IPS-15b (cell line): Measurements from ENCODE around the gene ARHGAP6.

Source experiments
- H3K27me3 ChIP-seq: one replicate; pipeline ENCODE4 v1.6.1; 2013; ENCODE audit warnings: low read length; ENCODE audit not compliant: control insufficient read depth, insufficient read depth
- H3K36me3 ChIP-seq: one replicate; pipeline ENCODE4 v1.6.1; 2013; ENCODE audit warnings: low read length; ENCODE audit not compliant: control insufficient read depth, insufficient read depth
- H3K4me1 ChIP-seq: one replicate; pipeline ENCODE4 v1.6.1; 2013; ENCODE audit warnings: mild to moderate bottlenecking, low read length; ENCODE audit not compliant: control insufficient read depth, insufficient read depth
- H3K4me3 ChIP-seq: one replicate; pipeline ENCODE4 v1.5.1; 2013; ENCODE audit warnings: low read depth, low read length
- H3K9ac ChIP-seq: one replicate; pipeline ENCODE4 v1.6.1; 2013; ENCODE audit warnings: low read depth, mild to moderate bottlenecking, low read length
- H3K9me3 ChIP-seq: one replicate; pipeline ENCODE4 v1.6.1; 2013; ENCODE audit warnings: mild to moderate bottlenecking, low read length; ENCODE audit not compliant: control insufficient read depth, insufficient read depth

Gene ARHGAP6

GRCh38 chrX:11562570-11562969 is 103.2 kb downstream of the ARHGAP6 start:
- Histone ChIP-seq H3K27me3 (peaks cover 44% of the 10 kb centered on the region), H3K9ac (no peak overlapping the region), H3K4me1 (peaks cover 3% of the 10 kb centered on the region), H3K9me3 (no peaks in the 10 kb centered on the region), H3K4me3 (no peak overlapping the region), H3K36me3 (no peaks in the 10 kb centered on the region)

GRCh38 chrX:11558972-11559371 is 106.7 kb downstream of the ARHGAP6 start:
- no peaks in the 10 kb centered on the region for H3K4me1 ChIP-seq
- no peak overlapping the region for H3K9ac ChIP-seq
- no peak overlapping the region for H3K4me3 ChIP-seq
- H3K9me3 ChIP-seq = no peaks in the 10 kb centered on the region
- no peaks in the 10 kb centered on the region for H3K36me3 ChIP-seq
- peaks cover 18% of the 10 kb centered on the region for H3K27me3 ChIP-seq

GRCh38 chrX:11557120-11557519 is 108.6 kb downstream of the ARHGAP6 start:
- Histone ChIP-seq H3K4me3 (no peak overlapping the region), H3K9me3 (no peaks in the 10 kb centered on the region), H3K4me1 (no peaks in the 10 kb centered on the region), H3K36me3 (no peaks in the 10 kb centered on the region), H3K9ac (no peak overlapping the region), H3K27me3 (peaks cover 10% of the 10 kb centered on the region)

- Histone ChIP-seq H3K4me3 (no peak overlapping the region), H3K27me3 (peaks cover 6% of the 10 kb centered on the region), H3K9me3 (no peaks in the 10 kb centered on the region), H3K9ac (no peak overlapping the region), H3K4me1 (no peaks in the 10 kb centered on the region), H3K36me3 (no peaks in the 10 kb centered on the region)
Observed at GRCh38 chrX:11555759-11556158, 110.0 kb downstream of the ARHGAP6 start.

- no peaks in the 10 kb centered on the region for H3K4me1 ChIP-seq
- no peaks in the 10 kb centered on the region for H3K9me3 ChIP-seq
- no peak overlapping the region for H3K4me3 ChIP-seq
- no peaks in the 10 kb centered on the region for H3K36me3 ChIP-seq
- peaks cover 5% of the 10 kb centered on the region for H3K27me3 ChIP-seq
- H3K9ac ChIP-seq = no peak overlapping the region
Observed at GRCh38 chrX:11553594-11553993, 112.1 kb downstream of the ARHGAP6 start.

- Histone ChIP-seq H3K36me3 (no peaks in the 10 kb centered on the region), H3K4me3 (no peak overlapping the region), H3K4me1 (no peaks in the 10 kb centered on the region), H3K9ac (no peak overlapping the region), H3K27me3 (peaks cover 3% of the 10 kb centered on the region), H3K9me3 (no peaks in the 10 kb centered on the region)
Observed at GRCh38 chrX:11551151-11551550, 114.6 kb downstream of the ARHGAP6 start.

- Histone ChIP-seq H3K36me3 (no peaks in the 10 kb centered on the region), H3K4me3 (no peak overlapping the region), H3K9me3 (no peaks in the 10 kb centered on the region), H3K4me1 (no peaks in the 10 kb centered on the region), H3K9ac (no peak overlapping the region), H3K27me3 (no peaks in the 10 kb centered on the region)
Observed at GRCh38 chrX:11546917-11547316, 118.8 kb downstream of the ARHGAP6 start.

- H3K4me1 ChIP-seq = no peaks in the 10 kb centered on the region
- H3K9ac ChIP-seq = no peak overlapping the region
- H3K27me3 ChIP-seq = peaks cover 7% of the 10 kb centered on the region
- H3K4me3 ChIP-seq = no peak overlapping the region
- H3K36me3 ChIP-seq = no peaks in the 10 kb centered on the region
- no peaks in the 10 kb centered on the region for H3K9me3 ChIP-seq
Observed at GRCh38 chrX:11543249-11543648, 122.5 kb downstream of the ARHGAP6 start.

- Histone ChIP-seq H3K4me3 (no peak overlapping the region), H3K27me3 (peaks cover 14% of the 10 kb centered on the region), H3K4me1 (no peaks in the 10 kb centered on the region), H3K9me3 (no peaks in the 10 kb centered on the region), H3K9ac (no peak overlapping the region), H3K36me3 (no peaks in the 10 kb centered on the region)
Observed at GRCh38 chrX:11541510-11541909, 124.2 kb downstream of the ARHGAP6 start.

GRCh38 chrX:11540532-11541377 is 125.0 kb downstream of the ARHGAP6 start:
- H3K9ac ChIP-seq = no peak overlapping the region
- no peaks in the 10 kb centered on the region for H3K36me3 ChIP-seq
- peaks cover 16% of the 10 kb centered on the region for H3K27me3 ChIP-seq
- H3K4me1 ChIP-seq = no peaks in the 10 kb centered on the region
- H3K4me3 ChIP-seq = no peak overlapping the region
- H3K9me3 ChIP-seq = no peaks in the 10 kb centered on the region

- H3K9ac ChIP-seq = no peak overlapping the region
- H3K36me3 ChIP-seq = no peaks in the 10 kb centered on the region
- H3K9me3 ChIP-seq = no peaks in the 10 kb centered on the region
- no peak overlapping the region for H3K4me3 ChIP-seq
- peaks cover 16% of the 10 kb centered on the region for H3K27me3 ChIP-seq
- H3K4me1 ChIP-seq = no peaks in the 10 kb centered on the region
Observed at GRCh38 chrX:11537141-11537540, 128.6 kb downstream of the ARHGAP6 start.

- no peaks in the 10 kb centered on the region for H3K36me3 ChIP-seq
- peaks cover 9% of the 10 kb centered on the region for H3K27me3 ChIP-seq
- no peaks in the 10 kb centered on the region for H3K9me3 ChIP-seq
- no peak overlapping the region for H3K4me3 ChIP-seq
- no peak overlapping the region for H3K9ac ChIP-seq
- H3K4me1 ChIP-seq = no peaks in the 10 kb centered on the region
Observed at GRCh38 chrX:11535156-11535919, 130.4 kb downstream of the ARHGAP6 start.
